ENCODE measurements around the gene RBFOX2. TPM values are rescaled to one million over a fixed set of nuclear protein-coding genes. Genes with fewer than 3 reads are reported as not detected.

Gene RBFOX2
- total and polyA plus RNA-seq, 2 of the 13 experiments (the other 11 are each of a cell fraction or from before 2014, with no cell fraction given): 37.3 to 40.4 TPM

- TF ChIP-seq ZNF362 (CRISPR knock-in tag; IDR thresholded peaks at IDR 0.05; ENCODE audit: borderline replicate concordance) (peak; percentile 62; the same call in 1 of the 2 replicates), RAD21 (CRISPR knock-in tag; IDR thresholded peaks at IDR 0.05) (peak; percentile 90), MEIS2 (CRISPR knock-in tag; IDR thresholded peaks at IDR 0.05) (no peak; the same call in 1 of the 2 replicates), DDIT3 (CRISPR knock-in tag; IDR thresholded peaks at IDR 0.05) (no peak), GABPB1 (CRISPR knock-in tag; IDR thresholded peaks at IDR 0.05) (peak; percentile 78), ZGPAT (CRISPR knock-in tag; IDR thresholded peaks at IDR 0.05) (peak; percentile 66), KDM5B (CRISPR knock-in tag; IDR thresholded peaks at IDR 0.05; ENCODE audit: borderline replicate concordance) (peak; percentile 75; the same call in 1 of the 2 replicates), STAT6 (CRISPR knock-in tag; IDR thresholded peaks at IDR 0.05; ENCODE audit: borderline replicate concordance) (0 out of 2 replicates have a peak, but pooled peaks have one; percentile 33), ZNF205 (CRISPR knock-in tag; IDR thresholded peaks at IDR 0.05) (peak; percentile 4; the same call in 1 of the 2 replicates), POLR2G (IDR thresholded peaks at IDR 0.05; ENCODE audit: low read depth, low read length) (peak; percentile 58), YEATS4 (CRISPR knock-in tag; IDR thresholded peaks at IDR 0.05; ENCODE audit: borderline replicate concordance) (peak; percentile 66), JARID2 (CRISPR knock-in tag; IDR thresholded peaks at IDR 0.05; ENCODE audit: insufficient replicate concordance) (peak; percentile 9), ZNF609 (CRISPR knock-in tag; IDR thresholded peaks at IDR 0.05; ENCODE audit: borderline replicate concordance) (no peak), STAG1 (CRISPR knock-in tag; IDR thresholded peaks at IDR 0.05) (peak; percentile 71), ZNF598 (CRISPR knock-in tag; IDR thresholded peaks at IDR 0.05; ENCODE audit: borderline replicate concordance) (peak; percentile 81; the same call in 1 of the 2 replicates), TAF15 (IDR thresholded peaks at IDR 0.05; ENCODE audit: low read depth, low read length, poor library complexity, severe bottlenecking) (no peak)
Observed at GRCh38 chr22:36065775-36066544, 37.3 kb upstream of the RBFOX2 start (continued).
